Stimulated activated naive B cell treated with anti-CD40 and anti-IgM and Interleukin-4, amounts not matched to agents 10 μg/mL and 1 μg/mL and 100 μg/mL, for 72 hours (primary cell): ENCODE measurements around the gene LARGE2.
A peak's percentile ranks its signal among the peaks of the same experiment; 100 is the strongest.

Source experiments
- ATAC-seq, 2 donors: fragments of 150-1000 bp; cut with Tn5 transposase; replicated peaks; 2 replicates each; pipeline ENCODE4 v1.10.0; 2021; ENCODE audit warnings: moderate library complexity in 1 of 2
- DNase-seq: peaks from one replicate; pipeline ENCODE4 v3.0.0; 2021
- H3K27ac Mint-ChIP-seq: one replicate; pipeline ENCODE4 v1.8.0; 2022; ENCODE audit warnings: mild to moderate bottlenecking, mixed read lengths
- H3K27me3 Mint-ChIP-seq, 2 donors: one replicate each; pipeline ENCODE4 v1.8.0; 2022; ENCODE audit warnings: mixed read lengths in 2 of 2
- H3K36me3 Mint-ChIP-seq, 2 donors: one replicate each; pipeline ENCODE4 v1.8.0; 2022; ENCODE audit warnings: mixed read lengths in 2 of 2, mild to moderate bottlenecking in 1 of 2
- H3K4me1 Mint-ChIP-seq, 2 donors: one replicate each; pipeline ENCODE4 v1.8.0; 2022; ENCODE audit warnings: mixed read lengths in 2 of 2, mild to moderate bottlenecking in 1 of 2
- H3K4me3 Mint-ChIP-seq, 2 donors: one replicate each; pipeline ENCODE4 v1.8.0; 2022; ENCODE audit warnings: mild to moderate bottlenecking in 2 of 2, mixed read lengths in 2 of 2, moderate library complexity in 1 of 2
- H3K9me3 Mint-ChIP-seq, 2 donors: one replicate each; pipeline ENCODE4 v1.8.0; 2022; ENCODE audit warnings: mixed read lengths in 2 of 2, mild to moderate bottlenecking in 1 of 2

LARGE2 gene

DNA sequence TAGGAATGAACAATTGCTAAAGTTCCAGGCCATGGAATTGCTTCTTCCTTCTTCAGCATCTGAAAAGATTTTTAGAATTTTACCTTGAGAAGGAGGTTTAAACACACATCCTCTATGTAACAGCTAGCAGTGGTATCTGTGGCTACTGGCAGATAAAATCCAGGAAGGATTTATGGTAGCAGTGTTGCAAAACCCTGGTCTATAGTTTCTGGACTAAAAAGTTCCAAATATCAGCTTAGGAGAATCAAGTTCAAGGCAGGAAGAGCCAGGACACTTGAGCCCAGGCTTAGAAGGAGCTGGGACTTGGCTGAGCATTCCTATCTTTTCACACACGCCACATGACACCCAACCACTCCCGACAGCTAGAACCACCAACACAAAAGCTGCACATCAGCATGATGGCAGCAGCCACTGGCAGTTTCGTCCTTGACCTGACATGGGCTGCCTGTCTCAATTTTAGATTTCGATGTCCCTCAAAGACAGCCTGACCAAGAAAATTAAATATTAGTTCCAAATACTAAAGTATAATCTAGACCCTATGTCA, 14.1 kb downstream of the LARGE2 start:
- Mint-ChIP-seq H3K27me3 (no peaks in the 10 kb centered on the region), H3K4me3 (peak overlapping the region; percentile 39 to 41), H3K4me1 (peaks cover 51 to 74% of the 10 kb centered on the region in 2 donors), H3K27ac (peak overlapping the region; percentile 85), H3K36me3 (peaks cover 24 to 39% of the 10 kb centered on the region in 2 donors), H3K9me3 (no peaks in the 10 kb centered on the region)
- DNase-seq, result no peak
- no peak for ATAC-seq

DNA sequence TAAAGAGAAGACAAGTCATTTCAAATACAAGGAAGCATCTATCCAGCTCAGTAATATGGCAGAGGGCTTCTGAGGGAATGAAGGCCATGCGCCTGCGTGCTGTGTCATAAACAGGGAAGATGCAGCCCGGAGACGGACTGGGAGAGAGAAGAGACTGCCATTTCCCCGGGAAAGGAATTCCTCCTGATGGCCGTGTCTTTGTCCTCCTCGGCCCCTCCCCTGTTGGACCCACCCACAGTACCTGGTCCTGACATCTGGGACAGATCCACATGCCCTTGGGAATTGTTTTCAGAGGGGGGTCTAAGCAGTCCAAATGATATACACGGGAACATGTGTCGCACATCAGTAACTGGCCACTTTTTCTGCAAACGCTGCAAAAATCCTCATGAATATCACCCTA, 15.5 kb downstream of the LARGE2 start:
- peaks cover 44 to 77% of the 10 kb centered on the region in 2 donors for H3K4me1 Mint-ChIP-seq

GRCh38 chr11:45939836-45940235, 17.4 kb downstream of the LARGE2 start:
- peaks cover 27 to 58% of the 10 kb centered on the region in 2 donors for H3K4me1 Mint-ChIP-seq
- no peak overlapping the region for H3K4me3 Mint-ChIP-seq
- no peaks in the 10 kb centered on the region for H3K9me3 Mint-ChIP-seq
- no peak for ATAC-seq
- H3K36me3 Mint-ChIP-seq, result peaks cover 6 to 26% of the 10 kb centered on the region in 2 donors
- DNase-seq, result no peak
- no peak overlapping the region for H3K27ac Mint-ChIP-seq
- no peaks in the 10 kb centered on the region for H3K27me3 Mint-ChIP-seq

More for the DNA sequence above, 15.5 kb downstream of the LARGE2 start:
- DNase-seq (no peak), ATAC-seq (no peak)
- Mint-ChIP-seq H3K4me3 (no peak overlapping the region), H3K9me3 (no peaks in the 10 kb centered on the region), H3K27ac (no peak overlapping the region), H3K27me3 (no peaks in the 10 kb centered on the region), H3K36me3 (peaks cover 15 to 35% of the 10 kb centered on the region in 2 donors)

- no peak for ATAC-seq
- peaks cover 18 to 36% of the 10 kb centered on the region in 2 donors for H3K36me3 Mint-ChIP-seq
Measured at GRCh38 chr11:45941285-45941684, 18.8 kb downstream of the LARGE2 start.

GRCh38 chr11:45942381-45942780, 19.9 kb downstream of the LARGE2 start:
- peaks cover 17 to 44% of the 10 kb centered on the region in 2 donors for H3K4me1 Mint-ChIP-seq
- H3K27me3 Mint-ChIP-seq, result no peaks in the 10 kb centered on the region
- no peak overlapping the region for H3K4me3 Mint-ChIP-seq
- H3K9me3 Mint-ChIP-seq, result no peaks in the 10 kb centered on the region
- DNase-seq (no peak), ATAC-seq (no peak)
- peaks cover 13 to 32% of the 10 kb centered on the region in 2 donors for H3K36me3 Mint-ChIP-seq
- H3K27ac Mint-ChIP-seq, result no peak overlapping the region

More at GRCh38 chr11:45941285-45941684, 18.8 kb downstream of the LARGE2 start:
- Mint-ChIP-seq H3K27ac (no peak overlapping the region), H3K4me1 (peaks cover 22 to 51% of the 10 kb centered on the region in 2 donors), H3K27me3 (no peaks in the 10 kb centered on the region), H3K4me3 (no peak overlapping the region), H3K9me3 (no peaks in the 10 kb centered on the region)
- DNase-seq, result no peak

- no peak overlapping the region for H3K4me3 Mint-ChIP-seq
- H3K4me1 Mint-ChIP-seq, result peaks cover 7 to 20% of the 10 kb centered on the region in 2 donors
- no peaks in the 10 kb centered on the region for H3K27me3 Mint-ChIP-seq
- no peak for DNase-seq
- ATAC-seq, result no peak
- peak overlapping the region; percentile 38 for H3K27ac Mint-ChIP-seq
- peaks cover 15 to 50% of the 10 kb centered on the region in 2 donors for H3K36me3 Mint-ChIP-seq
- H3K9me3 Mint-ChIP-seq, result no peaks in the 10 kb centered on the region
Measured at GRCh38 chr11:45945397-45945999, 23.0 kb downstream of the LARGE2 start.

GRCh38 chr11:45947885-45948284, 25.4 kb downstream of the LARGE2 start:
- peaks cover 21 to 38% of the 10 kb centered on the region in 2 donors for H3K36me3 Mint-ChIP-seq
- DNase-seq, result no peak
- no peak overlapping the region for H3K4me3 Mint-ChIP-seq
- ATAC-seq, result no peak
- H3K27me3 Mint-ChIP-seq, result no peaks in the 10 kb centered on the region
- peaks cover 4 to 8% of the 10 kb centered on the region in 2 donors for H3K4me1 Mint-ChIP-seq
- no peak overlapping the region for H3K27ac Mint-ChIP-seq
- no peaks in the 10 kb centered on the region for H3K9me3 Mint-ChIP-seq

DNA sequence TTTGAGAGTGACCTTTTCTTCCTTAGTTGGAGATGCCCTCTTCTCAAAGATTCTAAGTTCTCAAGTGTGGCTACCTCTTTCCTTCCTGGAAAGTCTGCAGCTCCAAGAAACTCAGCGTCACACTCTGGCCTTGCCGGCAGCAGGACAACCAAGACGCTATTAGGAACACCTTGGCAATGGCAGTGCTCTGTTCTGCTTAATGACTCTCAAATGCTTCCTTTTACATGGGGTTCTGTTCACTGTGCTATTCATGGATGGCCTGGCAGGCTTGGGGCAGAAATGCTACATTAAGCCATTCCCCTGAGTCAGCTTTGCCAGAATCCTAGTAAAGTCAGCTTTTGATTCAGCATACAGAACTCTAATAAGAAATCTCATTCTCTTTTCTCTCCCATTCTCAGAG, 25.9 kb downstream of the LARGE2 start:
- H3K36me3 Mint-ChIP-seq, result peaks cover 21 to 38% of the 10 kb centered on the region in 2 donors
- peaks cover 4 to 8% of the 10 kb centered on the region in 2 donors for H3K4me1 Mint-ChIP-seq
- H3K27ac Mint-ChIP-seq, result no peak overlapping the region
- ATAC-seq, result no peak
- no peaks in the 10 kb centered on the region for H3K27me3 Mint-ChIP-seq
- H3K9me3 Mint-ChIP-seq, result no peaks in the 10 kb centered on the region
- no peak overlapping the region for H3K4me3 Mint-ChIP-seq
- DNase-seq, result no peak

GRCh38 chr11:45949992-45950407, 27.5 kb downstream of the LARGE2 start:
- Mint-ChIP-seq H3K27me3 (no peaks in the 10 kb centered on the region), H3K9me3 (no peaks in the 10 kb centered on the region), H3K36me3 (peaks cover 20 to 34% of the 10 kb centered on the region in 2 donors), H3K4me3 (no peak overlapping the region), H3K27ac (no peak overlapping the region), H3K4me1 (peaks cover 4 to 8% of the 10 kb centered on the region in 2 donors)
- ATAC-seq (no peak), DNase-seq (no peak)

- H3K4me1 Mint-ChIP-seq, result peaks cover 0 to 8% of the 10 kb centered on the region in 2 donors
- ATAC-seq (no peak), DNase-seq (no peak)
- H3K4me3 Mint-ChIP-seq, result no peak overlapping the region
- H3K36me3 Mint-ChIP-seq, result peaks cover 35 to 42% of the 10 kb centered on the region in 2 donors
- H3K9me3 Mint-ChIP-seq, result no peaks in the 10 kb centered on the region
- H3K27ac Mint-ChIP-seq, result no peak overlapping the region
- H3K27me3 Mint-ChIP-seq, result no peaks in the 10 kb centered on the region
Measured at GRCh38 chr11:45959851-45960250, 37.4 kb downstream of the LARGE2 start.

- peaks cover 29 to 36% of the 10 kb centered on the region in 2 donors for H3K36me3 Mint-ChIP-seq
- no peak overlapping the region for H3K27ac Mint-ChIP-seq
- peaks cover 0 to 8% of the 10 kb centered on the region in 2 donors for H3K4me1 Mint-ChIP-seq
- DNase-seq (no peak), ATAC-seq (no peak)
- no peaks in the 10 kb centered on the region for H3K9me3 Mint-ChIP-seq
- no peaks in the 10 kb centered on the region for H3K27me3 Mint-ChIP-seq
- H3K4me3 Mint-ChIP-seq, result no peak overlapping the region
Measured at GRCh38 chr11:45960387-45961095, 38.1 kb downstream of the LARGE2 start.

DNA sequence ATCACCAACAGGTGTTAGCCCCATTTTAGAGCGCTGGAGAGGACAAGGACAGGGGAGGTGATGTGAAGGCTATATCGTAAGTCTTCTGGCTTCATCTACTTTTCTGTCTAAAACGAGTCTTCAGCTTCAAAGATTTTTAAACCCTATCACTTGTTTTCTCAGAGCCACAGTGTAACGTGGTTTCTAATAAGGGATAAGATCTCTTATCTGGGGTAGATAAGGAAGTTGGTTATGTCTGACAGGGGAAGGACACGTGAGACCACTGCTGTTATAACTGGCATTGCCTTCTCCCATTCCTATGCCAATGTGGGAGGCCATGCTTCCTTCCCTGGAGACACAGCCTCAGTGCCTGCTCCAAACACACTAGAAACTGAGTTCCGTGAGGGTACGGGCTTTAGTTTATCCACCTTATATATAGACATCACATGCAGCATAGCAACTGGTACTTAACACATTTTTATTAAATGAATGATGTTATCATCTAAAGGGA, 39.3 kb downstream of the LARGE2 start:
- no peak for ATAC-seq

GRCh38 chr11:45964911-45965389, 42.5 kb downstream of the LARGE2 start:
- Mint-ChIP-seq H3K9me3 (no peaks in the 10 kb centered on the region), H3K36me3 (peaks cover 11 to 17% of the 10 kb centered on the region in 2 donors), H3K4me1 (no peaks in the 10 kb centered on the region)

More for the DNA sequence above, 39.3 kb downstream of the LARGE2 start:
- H3K4me3 Mint-ChIP-seq, result no peak overlapping the region
- no peak overlapping the region for H3K27ac Mint-ChIP-seq
- peaks cover 0 to 8% of the 10 kb centered on the region in 2 donors for H3K4me1 Mint-ChIP-seq
- no peaks in the 10 kb centered on the region for H3K27me3 Mint-ChIP-seq
- H3K36me3 Mint-ChIP-seq, result peaks cover 21 to 26% of the 10 kb centered on the region in 2 donors
- DNase-seq, result no peak
- H3K9me3 Mint-ChIP-seq, result no peaks in the 10 kb centered on the region

GRCh38 chr11:45967506-45967905, 45.0 kb downstream of the LARGE2 start:
- no peaks in the 10 kb centered on the region for H3K9me3 Mint-ChIP-seq
- no peaks in the 10 kb centered on the region for H3K27me3 Mint-ChIP-seq
- peaks cover 8 to 11% of the 10 kb centered on the region in 2 donors for H3K36me3 Mint-ChIP-seq
- DNase-seq (no peak), ATAC-seq (no peak)
- H3K4me3 Mint-ChIP-seq, result no peak overlapping the region
- no peaks in the 10 kb centered on the region for H3K4me1 Mint-ChIP-seq
- H3K27ac Mint-ChIP-seq, result no peak overlapping the region

More at GRCh38 chr11:45964911-45965389, 42.5 kb downstream of the LARGE2 start:
- Mint-ChIP-seq H3K4me3 (no peak overlapping the region), H3K27me3 (no peaks in the 10 kb centered on the region), H3K27ac (no peak overlapping the region)
- peak; percentile 48 for DNase-seq
- peak; percentile 90 to 94 for ATAC-seq
